Neural progenitor cell (in vitro differentiated cells): Measurements from ENCODE around the gene PHF19. TPM values are rescaled to one million over a fixed set of nuclear protein-coding genes. Genes with fewer than 3 reads are reported as not detected.

Experiments used
- DNase-seq: peaks from one replicate; pipeline ENCODE4 v3.0.0-alpha.2; 2016; ENCODE audit warnings: low spot score
- H2AFZ ChIP-seq: fragments of 200-600 bp; sonication (generic); replicated peaks from 2 replicates; pipeline ENCODE4 v1.6.1; 2016; ENCODE audit warnings: antibody characterized with exemption
- H3F3A ChIP-seq: fragments of 200-600 bp; sonication (generic); 2 replicates; pipeline ENCODE4 v1.6.1; 2016; ENCODE audit warnings: antibody characterized with exemption, low read depth
- H3K27ac ChIP-seq: fragments of 200-600 bp; sonication (generic); 2 replicates; pipeline ENCODE4 v1.5.1; 2016; ENCODE audit warnings: mild to moderate bottlenecking
- H3K27me3 ChIP-seq: fragments of 200-600 bp; sonication (generic); 2 replicates; pipeline ENCODE4 v1.6.1; 2016; ENCODE audit warnings: mild to moderate bottlenecking, moderate library complexity
- H3K36me3 ChIP-seq: fragments of 200-600 bp; sonication (generic); 2 replicates; pipeline ENCODE4 v1.5.1; 2016
- H3K4me1 ChIP-seq: fragments of 200-600 bp; sonication (generic); 2 replicates; pipeline ENCODE4 v1.6.1; 2016; ENCODE audit warnings: mixed run types
- H3K4me2 ChIP-seq: fragments of 200-600 bp; sonication (generic); 2 replicates; pipeline ENCODE4 v1.6.1; 2016
- H3K4me3 ChIP-seq: fragments of 200-600 bp; sonication (generic); 2 replicates; pipeline ENCODE4 v1.5.1; 2016
- H3K79me2 ChIP-seq: fragments of 200-600 bp; sonication (generic); 2 replicates; pipeline ENCODE4 v1.6.1; 2016; ENCODE audit warnings: low read depth
- H3K9ac ChIP-seq: fragments of 200-600 bp; sonication (generic); 2 replicates; pipeline ENCODE4 v1.6.1; 2016
- H3K9me3 ChIP-seq: fragments of 200-600 bp; sonication (generic); 2 replicates; pipeline ENCODE4 v1.5.1; 2016; ENCODE audit warnings: low read depth
- H4K20me1 ChIP-seq: fragments of 200-600 bp; sonication (generic); 2 replicates; pipeline ENCODE4 v1.6.1; 2016; ENCODE audit warnings: low read depth
- H3K27ac Mint-ChIP-seq: 3 replicates; pipeline ENCODE4 v1.8.0; 2021; ENCODE audit warnings: mixed read lengths
- H3K27me3 Mint-ChIP-seq: 2 replicates; pipeline ENCODE4 v1.8.0; 2022; ENCODE audit warnings: low read depth, mild to moderate bottlenecking, inconsistent platforms, moderate library complexity, mixed read lengths; ENCODE audit not compliant: insufficient read depth
- H3K36me3 Mint-ChIP-seq: 3 replicates; pipeline ENCODE4 v1.8.0; 2021; ENCODE audit warnings: mixed read lengths
- H3K4me1 Mint-ChIP-seq: 3 replicates; pipeline ENCODE4 v1.8.0; 2021; ENCODE audit warnings: mixed read lengths
- H3K4me3 Mint-ChIP-seq: 3 replicates; pipeline ENCODE4 v1.8.0; 2021; ENCODE audit warnings: mild to moderate bottlenecking, moderate library complexity, mixed read lengths
- H3K9me3 Mint-ChIP-seq: 3 replicates; pipeline ENCODE4 v1.8.0; 2020; ENCODE audit warnings: mixed read lengths
- EZH2 ChIP-seq: fragments of 200-600 bp; sonication (generic); IDR thresholded peaks from 2 replicates; pipeline ENCODE4 v1.6.1; 2017; ENCODE audit warnings: antibody characterized with exemption, mild to moderate bottlenecking, moderate library complexity
- EZH2phosphoT487 ChIP-seq: fragments of 200-600 bp; sonication (generic); IDR thresholded peaks from 2 replicates; pipeline ENCODE4 v1.6.1; 2017; ENCODE audit warnings: antibody characterized with exemption
- total RNA-seq: library from RNA; depleted of rRNA; stranded (reverse); fragments of >200 nt; gene quantifications from 2 replicates; pipeline ENCODE4 v1.2.3, GENCODE V29; 2015; ENCODE audit warnings: low replicate concordance
- TF ChIP-seq, protein P1 (sequence below): fragments of 200-600 bp; sonication (generic); IDR thresholded peaks from 2 replicates; pipeline ENCODE4 v1.5.1; 2017; ENCODE audit warnings: antibody characterized with exemption, mild to moderate bottlenecking

Gene PHF19
- total RNA-seq, 1 donor from 2014 or later, result 45.1 TPM

GRCh38 chr9:120916588-120916987, 39.6 kb upstream of the PHF19 start:
- Mint-ChIP-seq H3K9me3 (peaks cover 3% of the 10 kb centered on the region), H3K4me3 (no peak overlapping the region), H3K36me3 (peaks cover 2% of the 10 kb centered on the region), H3K27me3 (peaks cover 3% of the 10 kb centered on the region), H3K4me1 (peaks cover 27% of the 10 kb centered on the region), H3K27ac (peak overlapping the region; percentile 30)
- no peak overlapping the region for H3K4me2 ChIP-seq
- H2AFZ ChIP-seq, result no peak overlapping the region
- no peaks in the 10 kb centered on the region for H3K36me3 ChIP-seq
- H3F3A ChIP-seq, result no peaks in the 10 kb centered on the region
- no peaks in the 10 kb centered on the region for H3K27me3 ChIP-seq
- H3K9me3 ChIP-seq, result no peaks in the 10 kb centered on the region
- TF ChIP-seq EZH2 (no peak), EZH2phosphoT487 (no peak)
- TF ChIP-seq, protein P1, sequence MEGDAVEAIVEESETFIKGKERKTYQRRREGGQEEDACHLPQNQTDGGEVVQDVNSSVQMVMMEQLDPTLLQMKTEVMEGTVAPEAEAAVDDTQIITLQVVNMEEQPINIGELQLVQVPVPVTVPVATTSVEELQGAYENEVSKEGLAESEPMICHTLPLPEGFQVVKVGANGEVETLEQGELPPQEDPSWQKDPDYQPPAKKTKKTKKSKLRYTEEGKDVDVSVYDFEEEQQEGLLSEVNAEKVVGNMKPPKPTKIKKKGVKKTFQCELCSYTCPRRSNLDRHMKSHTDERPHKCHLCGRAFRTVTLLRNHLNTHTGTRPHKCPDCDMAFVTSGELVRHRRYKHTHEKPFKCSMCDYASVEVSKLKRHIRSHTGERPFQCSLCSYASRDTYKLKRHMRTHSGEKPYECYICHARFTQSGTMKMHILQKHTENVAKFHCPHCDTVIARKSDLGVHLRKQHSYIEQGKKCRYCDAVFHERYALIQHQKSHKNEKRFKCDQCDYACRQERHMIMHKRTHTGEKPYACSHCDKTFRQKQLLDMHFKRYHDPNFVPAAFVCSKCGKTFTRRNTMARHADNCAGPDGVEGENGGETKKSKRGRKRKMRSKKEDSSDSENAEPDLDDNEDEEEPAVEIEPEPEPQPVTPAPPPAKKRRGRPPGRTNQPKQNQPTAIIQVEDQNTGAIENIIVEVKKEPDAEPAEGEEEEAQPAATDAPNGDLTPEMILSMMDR, result no peak
- H3K27ac ChIP-seq, result no peak overlapping the region
- no peaks in the 10 kb centered on the region for H3K79me2 ChIP-seq
- H4K20me1 ChIP-seq, result no peaks in the 10 kb centered on the region
- no peak overlapping the region for H3K4me3 ChIP-seq
- H3K9ac ChIP-seq, result no peak overlapping the region
- DNase-seq, result no peak
- no peaks in the 10 kb centered on the region for H3K4me1 ChIP-seq

DNA sequence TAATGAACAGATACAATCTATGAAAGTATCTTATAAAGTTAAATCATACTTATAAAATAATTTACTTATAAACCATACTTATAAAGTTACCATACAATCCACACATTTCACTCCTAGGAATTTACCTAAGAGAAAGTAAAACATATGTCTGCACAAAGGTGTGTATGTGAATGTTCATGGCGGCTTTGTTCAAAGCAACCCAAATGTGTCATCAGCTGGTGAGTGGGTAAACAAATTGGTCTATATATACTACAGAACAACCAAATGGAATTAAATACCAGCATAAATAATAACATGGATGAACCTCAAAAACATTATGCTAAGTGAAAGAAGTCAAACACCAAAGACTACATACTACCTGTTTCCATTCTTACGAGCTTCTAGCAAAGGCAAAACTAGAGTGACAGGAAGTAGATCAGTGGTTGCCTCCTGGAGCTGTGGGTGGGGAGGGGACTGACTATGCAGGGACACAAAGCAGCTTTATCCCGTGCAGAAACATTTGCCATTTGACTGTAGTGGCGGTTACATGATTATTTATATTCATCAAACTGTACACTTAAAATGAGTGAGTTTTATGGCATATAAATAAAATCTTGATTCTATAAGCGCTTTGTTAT, 39.0 kb upstream of the PHF19 start:
- no peak overlapping the region for H3K4me3 Mint-ChIP-seq
- no peaks in the 10 kb centered on the region for H3K36me3 ChIP-seq
- H3K4me1 Mint-ChIP-seq, result peaks cover 21% of the 10 kb centered on the region
- peaks cover 4% of the 10 kb centered on the region for H3K27me3 Mint-ChIP-seq
- no peaks in the 10 kb centered on the region for H3K9me3 ChIP-seq
- H3K27ac ChIP-seq, result no peak overlapping the region
- H3K4me2 ChIP-seq, result no peak overlapping the region
- H3K9ac ChIP-seq, result no peak overlapping the region
- no peak overlapping the region for H3K27ac Mint-ChIP-seq
- H2AFZ ChIP-seq, result no peak overlapping the region
- no peaks in the 10 kb centered on the region for H4K20me1 ChIP-seq
- H3K4me3 ChIP-seq, result no peak overlapping the region
- no peaks in the 10 kb centered on the region for H3K4me1 ChIP-seq
- TF ChIP-seq, protein P1, result no peak
- no peaks in the 10 kb centered on the region for H3F3A ChIP-seq
- no peaks in the 10 kb centered on the region for H3K79me2 ChIP-seq
- no peaks in the 10 kb centered on the region for H3K27me3 ChIP-seq
- peaks cover 3% of the 10 kb centered on the region for H3K9me3 Mint-ChIP-seq
- H3K36me3 Mint-ChIP-seq, result peaks cover 2% of the 10 kb centered on the region
- DNase-seq, result no peak

DNA sequence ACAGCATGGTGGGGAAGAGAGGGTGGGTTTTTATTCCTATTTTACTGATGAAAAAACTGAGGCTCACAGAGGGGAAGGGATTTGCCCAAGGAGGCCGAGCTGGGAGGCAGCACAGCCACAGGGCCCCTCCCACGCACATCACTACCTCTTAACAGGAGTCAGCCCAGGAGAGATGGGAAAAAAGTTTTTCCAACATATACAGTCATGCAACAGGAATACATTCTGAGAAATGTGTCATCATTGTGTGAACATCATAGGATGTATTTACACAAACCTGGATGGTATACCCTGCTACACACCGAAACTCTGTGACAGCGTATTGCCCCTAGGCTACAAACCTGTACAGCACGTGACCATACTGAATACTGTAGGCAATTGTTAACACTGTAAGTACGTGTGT, 38.0 kb upstream of the PHF19 start:
- Histone ChIP-seq H2AFZ (no peak overlapping the region), H3K27ac (no peak overlapping the region)
- H3K27ac Mint-ChIP-seq, result no peak overlapping the region

More for the DNA sequence above, 38.0 kb upstream of the PHF19 start:
- no peak overlapping the region for H3K4me2 ChIP-seq
- H3F3A ChIP-seq, result no peaks in the 10 kb centered on the region
- no peak overlapping the region for H3K9ac ChIP-seq
- no peaks in the 10 kb centered on the region for H3K4me1 ChIP-seq
- TF ChIP-seq, protein P1, result no peak
- TF ChIP-seq EZH2, result no peak
- TF ChIP-seq EZH2phosphoT487, result no peak
- Mint-ChIP-seq H3K27me3 (peaks cover 6% of the 10 kb centered on the region), H3K9me3 (peaks cover 3% of the 10 kb centered on the region), H3K4me1 (peaks cover 14% of the 10 kb centered on the region), H3K36me3 (peaks cover 2% of the 10 kb centered on the region), H3K4me3 (no peak overlapping the region)
- DNase-seq, result no peak
- H3K36me3 ChIP-seq, result no peaks in the 10 kb centered on the region
- H3K4me3 ChIP-seq, result no peak overlapping the region
- H3K27me3 ChIP-seq, result no peaks in the 10 kb centered on the region
- no peaks in the 10 kb centered on the region for H4K20me1 ChIP-seq
- H3K79me2 ChIP-seq, result no peaks in the 10 kb centered on the region
- no peaks in the 10 kb centered on the region for H3K9me3 ChIP-seq
